Stimulated activated CD8-positive, alpha-beta memory T cell treated with anti-CD3 and anti-CD28 coated beads, Interleukin-2, amount 100 ng/mL, for 1 hour (primary cell): Measurements from ENCODE around the gene PRKAG3.

ENCODE experiments used
- DNase-seq, 2 donors: peaks; one replicate each; pipeline ENCODE4 v3.0.0-alpha.2; 2020; ENCODE audit warnings: low read depth in 2 of 2

The PRKAG3 gene

DNA sequence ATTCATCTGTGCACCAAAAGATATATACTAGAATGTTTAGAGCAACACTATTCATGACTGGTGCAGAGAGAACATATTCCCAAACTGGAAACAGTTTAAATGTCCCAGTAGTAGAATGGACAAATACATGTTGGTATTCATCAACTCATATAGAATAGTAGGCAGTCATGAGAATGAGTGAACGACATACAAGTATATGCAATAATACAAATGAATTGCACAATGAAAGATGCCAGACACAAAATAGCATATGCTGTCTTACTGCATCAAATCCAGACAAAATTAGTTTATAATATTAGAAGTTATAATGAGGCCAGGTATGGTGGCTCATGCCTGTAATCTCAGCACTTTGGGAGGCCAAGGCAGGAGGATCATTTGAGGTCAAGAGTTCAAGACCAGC is 8.3 kb upstream of the PRKAG3 start:
- DNase-seq: no peak

GRCh38 chr2:218839430-218839829 is 7.8 kb upstream of the PRKAG3 start:
- DNase-seq: no peak

GRCh38 chr2:218837495-218837894 is 5.9 kb upstream of the PRKAG3 start:
- DNase-seq: no peak

GRCh38 chr2:218834685-218835084 is 3.1 kb upstream of the PRKAG3 start:
- DNase-seq: no peak

- no peak for DNase-seq
Observed at GRCh38 chr2:218833023-218833609, 1.5 kb upstream of the PRKAG3 start.

- DNase-seq: no peak
Observed at GRCh38 chr2:218832520-218832919, 917 bp upstream of the PRKAG3 start.

DNA sequence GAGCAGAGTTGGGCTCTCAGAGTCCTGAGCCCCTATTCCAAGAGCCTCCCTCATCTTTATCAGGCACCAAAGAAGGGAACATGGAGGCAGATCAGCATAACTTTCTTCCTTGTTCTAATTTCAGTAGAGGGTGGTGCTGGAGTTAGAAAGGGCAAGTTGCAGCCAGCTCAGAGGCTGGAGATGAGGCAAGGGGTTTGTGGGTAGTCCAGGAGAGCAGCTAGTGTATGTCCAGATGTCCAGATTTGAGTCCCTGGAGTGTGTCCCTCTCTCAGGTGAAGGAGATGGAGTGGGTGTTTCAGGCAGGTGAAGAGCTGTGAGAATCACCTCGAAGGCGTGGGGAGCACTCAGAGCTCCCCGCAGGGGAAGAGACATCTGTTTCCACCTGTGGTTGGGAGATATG is 478 bp upstream of the PRKAG3 start:
- DNase-seq: no peak

GRCh38 chr2:218830526-218831306 is 887 bp downstream of the PRKAG3 start:
- no peak for DNase-seq

GRCh38 chr2:218829868-218830451 is 1.6 kb downstream of the PRKAG3 start:
- DNase-seq: no peak

- DNase-seq: no peak
Observed at GRCh38 chr2:218828477-218828778, 3.2 kb downstream of the PRKAG3 start.

DNA sequence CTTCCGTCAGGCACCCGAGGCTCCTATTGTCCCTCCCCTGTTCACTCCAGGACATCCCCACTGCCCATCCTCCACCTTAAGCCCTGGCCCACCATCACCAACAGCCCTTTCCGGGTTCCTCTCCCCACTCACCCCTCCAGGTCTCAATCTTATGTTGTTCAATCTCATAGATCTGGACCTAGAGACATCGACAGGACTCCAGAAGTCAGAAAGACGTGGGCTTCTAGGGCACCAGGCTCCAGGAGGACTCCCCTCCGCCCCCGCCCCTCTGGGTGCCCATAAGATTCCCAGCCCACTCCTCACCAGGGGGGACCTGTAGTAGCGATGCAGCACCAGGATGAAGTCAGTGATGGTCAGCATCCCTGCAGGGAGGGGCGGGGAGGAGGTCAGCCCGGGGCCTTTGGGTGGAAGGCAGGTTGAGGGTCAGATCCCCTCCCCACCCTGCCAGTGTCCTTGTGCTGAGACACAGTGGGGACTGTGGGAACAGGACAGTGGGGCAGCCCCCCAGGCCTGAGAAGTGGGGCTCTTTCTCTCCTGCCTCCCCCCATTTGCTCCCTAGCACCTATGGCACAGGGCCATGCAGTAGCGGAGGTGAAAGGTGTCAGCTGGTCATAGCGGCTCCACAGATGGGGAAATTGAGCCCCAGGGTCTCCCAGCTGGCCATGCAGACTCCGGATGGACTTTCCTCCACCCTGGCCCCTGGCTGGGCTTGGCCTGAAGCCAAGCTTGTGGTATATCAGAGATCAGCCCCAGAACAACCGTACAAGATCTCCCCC is 3.7 kb downstream of the PRKAG3 start:
- no peak for DNase-seq

DNA sequence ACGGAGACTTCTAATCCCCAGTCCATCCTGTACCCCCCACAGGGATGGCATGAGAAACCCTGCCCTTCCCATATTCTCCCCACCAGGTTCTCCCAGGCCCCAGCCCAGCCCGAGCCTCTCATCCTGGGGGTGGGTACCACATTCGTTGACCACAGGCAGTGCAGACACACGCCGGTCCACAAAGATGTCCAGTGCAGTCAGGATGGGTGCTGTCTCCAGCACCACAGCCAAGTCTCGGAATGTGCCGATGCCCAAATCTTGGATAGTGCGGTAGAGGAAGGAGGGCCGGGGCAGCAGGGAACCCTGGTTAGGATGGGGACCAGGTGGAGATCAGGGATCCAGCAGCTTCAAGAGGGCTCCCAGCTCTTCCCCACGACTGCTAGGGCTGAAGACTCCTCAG is 4.8 kb downstream of the PRKAG3 start:
- DNase-seq: no peak

- no peak for DNase-seq
Observed at GRCh38 chr2:218824004-218824403, 7.6 kb downstream of the PRKAG3 start.

DNA sequence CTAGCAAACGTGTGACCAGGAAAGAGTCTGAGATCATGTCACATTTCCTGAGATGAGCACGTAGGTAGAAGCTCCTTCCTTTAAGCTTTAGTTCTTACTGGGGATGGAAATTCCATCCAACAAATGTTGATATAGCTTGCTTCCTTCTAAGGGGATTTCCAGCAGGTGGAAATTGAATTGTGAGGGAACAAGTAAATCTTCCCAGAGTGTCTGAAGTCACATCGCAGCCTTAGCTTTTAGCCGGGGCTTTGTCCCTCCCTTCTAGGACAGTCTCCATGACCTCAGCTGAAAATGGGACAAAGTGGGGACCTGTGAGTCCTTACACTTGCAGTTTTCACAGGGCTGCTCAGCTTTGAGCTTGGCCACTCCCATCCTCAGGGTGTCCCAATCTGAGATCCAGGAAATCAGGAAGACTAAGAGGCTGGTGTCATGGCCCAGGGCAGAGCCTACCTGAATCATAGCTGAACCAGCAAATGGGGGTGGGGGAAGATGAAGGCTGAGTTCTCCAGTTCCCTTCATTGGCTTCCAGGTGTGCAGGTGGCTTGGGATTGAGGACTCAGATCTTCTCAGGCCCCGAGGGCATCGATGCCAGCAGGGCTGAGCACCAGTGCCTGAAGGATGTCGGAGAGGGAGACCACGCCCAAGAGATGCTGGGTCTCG is 8.3 kb downstream of the PRKAG3 start:
- DNase-seq: no peak

GRCh38 chr2:218822622-218823021 is 9.0 kb downstream of the PRKAG3 start:
- no peak for DNase-seq

- DNase-seq: no peak
Observed at GRCh38 chr2:218821605-218822211, 9.9 kb downstream of the PRKAG3 start.

- DNase-seq: no peak
Observed at GRCh38 chr2:218820746-218821369, 10.7 kb downstream of the PRKAG3 start.

DNA sequence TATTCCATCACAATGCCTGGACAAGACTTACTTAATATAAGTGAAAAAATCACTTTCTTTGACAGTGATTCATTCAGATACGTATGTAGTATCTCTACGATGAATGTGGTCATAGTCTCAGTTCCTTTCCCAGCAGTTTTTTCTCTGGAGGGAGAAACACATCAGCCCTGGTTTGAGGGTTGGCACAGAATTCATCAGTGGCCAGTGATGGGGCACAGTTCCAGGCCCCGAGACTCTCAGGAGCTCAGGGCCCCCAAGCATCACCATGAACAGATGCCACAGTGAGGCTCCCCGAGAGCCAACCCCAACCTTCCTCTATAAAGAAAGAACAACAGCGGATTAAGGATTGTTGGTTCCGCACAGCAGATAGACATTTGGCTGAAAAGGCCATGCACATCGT is 12.5 kb downstream of the PRKAG3 start:
- DNase-seq: no peak

- DNase-seq: no peak
Observed at GRCh38 chr2:218816561-218817011, 15.0 kb downstream of the PRKAG3 start.

DNA sequence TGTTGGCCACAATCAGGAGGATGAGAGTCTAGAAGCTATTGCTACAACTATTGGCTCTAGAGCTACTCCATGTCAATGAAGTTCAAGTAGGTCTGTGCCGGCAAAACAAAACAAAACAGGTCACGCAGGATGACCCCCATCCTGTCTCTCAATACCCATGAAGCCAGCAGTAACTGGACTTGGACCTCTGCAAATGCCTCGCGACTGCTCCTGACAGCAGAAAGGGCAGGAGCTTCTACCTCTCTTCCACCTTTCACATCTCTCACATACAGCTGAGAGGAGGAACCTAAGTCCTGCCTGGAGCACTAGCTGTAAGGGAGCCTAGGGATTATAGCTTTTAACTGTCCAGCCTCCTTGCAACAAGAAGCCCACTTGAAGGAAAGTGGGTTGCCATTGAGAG is 16.0 kb downstream of the PRKAG3 start:
- no peak for DNase-seq

- no peak for DNase-seq
Observed at GRCh38 chr2:218815244-218815637, 16.4 kb downstream of the PRKAG3 start.
